ENCODE data around the gene TNIP1.

TNIP1 gene

GRCh38 chr5:151085517-151086041, 4.7 kb upstream of the TNIP1 start:
- Histone ChIP-seq H3K79me2 (ENCODE audit: control insufficient read depth, low read length) (peaks cover 17% of the 10 kb centered on the region), H3K27ac (ENCODE audit: low read depth, low read length) (no peak overlapping the region)

GRCh38 chr5:151084363-151084762, 3.5 kb upstream of the TNIP1 start:
- TF ChIP-seq EZH2phosphoT487 (IDR thresholded peaks at IDR 0.05; ENCODE audit: borderline replicate concordance, low read length) (no peak), CTCF (IDR thresholded peaks at IDR 0.05; ENCODE audit: low read depth, low read length, poor library complexity, severe bottlenecking) (no peak)
- Histone ChIP-seq H3K79me2 (ENCODE audit: control insufficient read depth, low read length) (peaks cover 30% of the 10 kb centered on the region), H4K20me1 (ENCODE audit: control insufficient read depth, insufficient read depth, low read depth, low read length) (no peaks in the 10 kb centered on the region), H3K4me1 (ENCODE audit: control insufficient read depth, low read length) (peaks cover 57% of the 10 kb centered on the region), H3K9me2 (replicated peaks; ENCODE audit: control insufficient read depth, low read length) (no peaks in the 10 kb centered on the region), H3F3A (ENCODE audit: control insufficient read depth, insufficient read depth) (peaks cover 3% of the 10 kb centered on the region; the same call in 1 of the 2 replicates), H3K9me3 (ENCODE audit: control insufficient read depth, insufficient read depth, low read length) (no peaks in the 10 kb centered on the region), H3K4me3 (ENCODE audit: low read length) (no peak overlapping the region), H3K36me3 (ENCODE audit: control insufficient read depth, low read length) (peaks cover 9% of the 10 kb centered on the region; the same call in 1 of the 2 replicates), H3K27ac (ENCODE audit: low read depth, low read length) (no peak overlapping the region), H3K27me3 (ENCODE audit: control insufficient read depth, low read length) (no peaks in the 10 kb centered on the region), H3K4me2 (ENCODE audit: low read length) (no peak overlapping the region)

More at GRCh38 chr5:151085517-151086041, 4.7 kb upstream of the TNIP1 start:
- Histone ChIP-seq H3K9me3 (ENCODE audit: control insufficient read depth, insufficient read depth, low read length) (no peaks in the 10 kb centered on the region), H3K4me1 (ENCODE audit: control insufficient read depth, low read length) (peaks cover 50% of the 10 kb centered on the region), H3K4me3 (ENCODE audit: low read length) (peak overlapping the region; percentile 31), H3K36me3 (ENCODE audit: control insufficient read depth, low read length) (peaks cover 2% of the 10 kb centered on the region; the same call in 1 of the 2 replicates), H3K9me2 (replicated peaks; ENCODE audit: control insufficient read depth, low read length) (no peaks in the 10 kb centered on the region), H3K4me2 (ENCODE audit: low read length) (peak overlapping the region; percentile 58), H3K27me3 (ENCODE audit: control insufficient read depth, low read length) (no peaks in the 10 kb centered on the region), H4K20me1 (ENCODE audit: control insufficient read depth, insufficient read depth, low read depth, low read length) (no peaks in the 10 kb centered on the region), H3F3A (ENCODE audit: control insufficient read depth, insufficient read depth) (peaks cover 3% of the 10 kb centered on the region; the same call in 1 of the 2 replicates)
- TF ChIP-seq EZH2phosphoT487 (IDR thresholded peaks at IDR 0.05; ENCODE audit: borderline replicate concordance, low read length) (no peak), CTCF (IDR thresholded peaks at IDR 0.05; ENCODE audit: low read depth, low read length, poor library complexity, severe bottlenecking) (no peak)

GRCh38 chr5:151083081-151083676, 2.3 kb upstream of the TNIP1 start:
- no peaks in the 10 kb centered on the region for H3K9me3 ChIP-seq (ENCODE audit: control insufficient read depth, insufficient read depth, low read length)
- H3K4me1 ChIP-seq (ENCODE audit: control insufficient read depth, low read length) = peaks cover 69% of the 10 kb centered on the region
- peaks cover 3% of the 10 kb centered on the region; the same call in 1 of the 2 replicates for H3F3A ChIP-seq (ENCODE audit: control insufficient read depth, insufficient read depth)
- TF ChIP-seq CTCF (IDR thresholded peaks at IDR 0.05; ENCODE audit: low read depth, low read length, poor library complexity, severe bottlenecking) = no peak
- no peak for TF ChIP-seq EZH2phosphoT487 (IDR thresholded peaks at IDR 0.05; ENCODE audit: borderline replicate concordance, low read length)
- H3K4me3 ChIP-seq (ENCODE audit: low read length) = no peak overlapping the region
- H3K79me2 ChIP-seq (ENCODE audit: control insufficient read depth, low read length) = peaks cover 41% of the 10 kb centered on the region
- H3K27me3 ChIP-seq (ENCODE audit: control insufficient read depth, low read length) = no peaks in the 10 kb centered on the region
- no peaks in the 10 kb centered on the region for H3K9me2 ChIP-seq (replicated peaks; ENCODE audit: control insufficient read depth, low read length)
- peaks cover under 1% of the 10 kb centered on the region; the same call in 1 of the 2 replicates for H4K20me1 ChIP-seq (ENCODE audit: control insufficient read depth, insufficient read depth, low read depth, low read length)
- peak overlapping the region; percentile 73; the same call in 1 of the 2 replicates for H3K4me2 ChIP-seq (ENCODE audit: low read length)
- no peak overlapping the region for H3K27ac ChIP-seq (ENCODE audit: low read depth, low read length)
- peaks cover 18% of the 10 kb centered on the region for H3K36me3 ChIP-seq (ENCODE audit: control insufficient read depth, low read length)

Measured in DOHH2 (cell line).